ENCODE results near the gene ARID5A.

- TF ChIP-seq CTCF (conservative IDR thresholded peaks at IDR 0.05 in 1 of 2, IDR thresholded peaks at IDR 0.05 in 1 of 2; ENCODE audit: extremely low read depth in 1 of 2, insufficient read depth in 1 of 2, low read depth in 1 of 2, low read length in 2 of 2), result no peak
- no peak for TF ChIP-seq EZH2 (IDR thresholded peaks at IDR 0.05; ENCODE audit: borderline replicate concordance, low read length)
These were observed 35.1 kb upstream of the ARID5A start for GRCh38 chr2:96501471-96501874.

All from mammary epithelial cell (primary cell).